GM18951 (cell line): ENCODE results near the gene TRIML1.

Experiments used
- POLR2A ChIP-seq: IDR thresholded peaks from 4 replicates; pipeline ENCODE4 v1.6.1; 2011; ENCODE audit warnings: mild to moderate bottlenecking; ENCODE audit not compliant: insufficient read length, insufficient read depth; ENCODE audit errors: extremely low read depth
- in situ Hi-C: fragments of 300-500 bp; cut with MboI; formaldehyde crosslinking; loops from one replicate; pipeline ENCODE4 v1.12.0; 2022; ENCODE audit warnings: low sequenced_read_pairs, mixed read lengths, inconsistent platforms; ENCODE audit not compliant: unreplicated experiment

Gene TRIML1

GRCh38 chr4:188162698-188163097, 23.5 kb downstream of the TRIML1 start:
- in situ Hi-C loops, result no loop called here
- TF ChIP-seq POLR2A, result no peak

GRCh38 chr4:188168726-188169373, 29.6 kb downstream of the TRIML1 start:
- no peak for TF ChIP-seq POLR2A
- in situ Hi-C loops, result no loop called here

GRCh38 chr4:188171551-188171950, 32.3 kb downstream of the TRIML1 start:
- TF ChIP-seq POLR2A, result no peak
- in situ Hi-C loops, result no loop called here

- in situ Hi-C loops, result no loop called here
- TF ChIP-seq POLR2A, result no peak
These were observed 36.0 kb downstream of the TRIML1 start for GRCh38 chr4:188175288-188175687.

GRCh38 chr4:188177997-188178675, 38.9 kb downstream of the TRIML1 start:
- TF ChIP-seq POLR2A, result no peak
- in situ Hi-C loops, result no loop called here

GRCh38 chr4:188178806-188179205, 39.6 kb downstream of the TRIML1 start:
- in situ Hi-C loops, result no loop called here

GRCh38 chr4:188187106-188187505, 47.9 kb downstream of the TRIML1 start:
- no peak for TF ChIP-seq POLR2A
- in situ Hi-C loops, result no loop called here

More at GRCh38 chr4:188178806-188179205, 39.6 kb downstream of the TRIML1 start:
- no peak for TF ChIP-seq POLR2A

GRCh38 chr4:188190461-188190860, 51.2 kb downstream of the TRIML1 start:
- TF ChIP-seq POLR2A, result no peak
- in situ Hi-C loops, result no loop called here

GRCh38 chr4:188194421-188194820, 55.2 kb downstream of the TRIML1 start:
- in situ Hi-C loops, result no loop called here
- no peak for TF ChIP-seq POLR2A

- in situ Hi-C loops, result no loop called here
- no peak for TF ChIP-seq POLR2A
These were observed 56.2 kb downstream of the TRIML1 start for GRCh38 chr4:188195389-188195985.

- no peak for TF ChIP-seq POLR2A
- in situ Hi-C loops, result no loop called here
These were observed 57.0 kb downstream of the TRIML1 start for GRCh38 chr4:188196134-188196735.
